ENCODE measurements around the gene VPS50.

DNA sequence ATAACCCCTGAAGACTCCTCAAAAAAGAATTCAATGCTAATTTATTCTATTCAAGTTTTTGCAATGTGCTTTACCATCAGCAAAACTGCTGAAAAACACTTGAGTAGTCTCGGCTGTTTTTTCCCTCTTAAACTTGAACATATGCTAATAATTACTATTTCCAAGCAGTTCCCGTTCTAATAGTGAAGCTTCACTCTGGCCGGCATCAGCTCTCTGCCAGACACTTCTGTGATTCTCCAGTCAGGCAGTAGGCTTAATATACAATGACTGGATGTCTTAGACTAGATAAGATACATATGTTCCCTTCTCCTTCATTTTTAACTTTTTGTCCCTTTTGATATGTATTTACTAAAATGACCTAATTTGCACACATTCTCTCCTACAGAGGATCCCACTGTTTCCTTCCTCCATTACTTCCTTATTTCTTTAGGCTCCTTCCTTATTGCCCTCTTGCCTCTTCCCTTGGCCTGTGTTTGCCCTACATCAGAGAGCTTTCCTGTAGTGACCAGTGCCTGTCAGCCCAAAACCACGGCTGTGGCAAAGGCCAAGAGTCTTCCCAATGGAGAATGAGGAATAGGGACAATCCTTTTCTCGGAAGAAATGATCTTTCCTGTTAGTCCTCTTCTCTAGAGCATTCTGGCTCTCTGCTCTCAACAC lies 29.4 kb upstream of the VPS50 start:
- TF ChIP-seq EP300 (IDR thresholded peaks at IDR 0.05; ENCODE audit: low read depth) (no peak), CTCF (IDR thresholded peaks at IDR 0.05) (no peak)

Measured in transverse colon (tissue), 3 donors.